Left renal pelvis (tissue), 4 donors: ENCODE measurements around the gene PROM2. TPM values are rescaled to one million over a fixed set of nuclear protein-coding genes. Genes with fewer than 3 reads are reported as not detected.
"Not testable (repeated sequence)": the region's sequence is repeated elsewhere in the genome, so short reads cannot be mapped to it uniquely, and the experiment has no call there.

Experiments
- DNase-seq, 4 donors: peaks; one replicate each; pipeline ENCODE4 v3.0.0-alpha.2; 2013; ENCODE audit warnings: low read depth in 4 of 4, low spot score in 3 of 4
- polyA plus RNA-seq, 4 donors: library from polyadenylated mRNA; unstranded; fragments of 120-200 nt; gene quantifications; one replicate each; pipeline ENCODE4 v1.2.1, GENCODE V29; 2013; ENCODE audit not compliant: insufficient read length in 4 of 4

Gene PROM2
- polyA plus RNA-seq, result 10 to 100 TPM in 3 of 4 donors, 1 to 10 TPM in 1; 1.7 to 50.5 (median 31.7) TPM

- peak in 3 of 4 donors; percentile 56 to 64 (median 64) for DNase-seq
Measured at GRCh38 chr2:95274291-95275150, at the start of gene PROM2. Gene PROM2 (plus strand): TSS chr2:95274449. CDS start chr2:95274586, 137 bp downstream.

GRCh38 chr2:95225658-95226057 is 48.6 kb upstream of the PROM2 start:
- DNase-seq, result no peak

GRCh38 chr2:95231723-95232122 is 42.5 kb upstream of the PROM2 start:
- peak in 3 of 4 donors; percentile 27 to 46 (median 40) for DNase-seq

- DNase-seq, result no peak
Measured at GRCh38 chr2:95232232-95232631, 42.0 kb upstream of the PROM2 start.

- no peak for DNase-seq
Measured at GRCh38 chr2:95234286-95234785, 39.9 kb upstream of the PROM2 start.

- no peak for DNase-seq
Measured at GRCh38 chr2:95234816-95235215, 39.4 kb upstream of the PROM2 start.

GRCh38 chr2:95238131-95238530 is 36.1 kb upstream of the PROM2 start:
- no peak for DNase-seq

GRCh38 chr2:95240091-95240490 is 34.2 kb upstream of the PROM2 start:
- DNase-seq, result no peak

GRCh38 chr2:95240556-95240955 is 33.7 kb upstream of the PROM2 start:
- DNase-seq, result no peak

- DNase-seq, result not testable (repeated sequence)
Measured at GRCh38 chr2:95242084-95242483, 32.2 kb upstream of the PROM2 start.

- no peak for DNase-seq
Measured at GRCh38 chr2:95258271-95258670, 16.0 kb upstream of the PROM2 start.

GRCh38 chr2:95260028-95261023 is 13.9 kb upstream of the PROM2 start:
- no peak for DNase-seq

GRCh38 chr2:95261602-95262001 is 12.6 kb upstream of the PROM2 start:
- no peak for DNase-seq

- DNase-seq, result no peak
Measured at GRCh38 chr2:95262896-95263542, 11.2 kb upstream of the PROM2 start.

GRCh38 chr2:95264624-95265023 is 9.6 kb upstream of the PROM2 start:
- no peak for DNase-seq

- DNase-seq, result no peak
Measured at GRCh38 chr2:95265182-95265581, 9.1 kb upstream of the PROM2 start.

- DNase-seq, result no peak
Measured at GRCh38 chr2:95266781-95267430, 7.3 kb upstream of the PROM2 start.

- no peak for DNase-seq
Measured at GRCh38 chr2:95267458-95268210, 6.6 kb upstream of the PROM2 start.
